Activated naive CD4-positive, alpha-beta T cell treated with anti-CD3 and anti-CD28 coated beads, Interleukin-2, amount 50 U/mL, for 16 hours (primary cell): ENCODE measurements around the gene PSD4.

ENCODE experiments used
- DNase-seq: peaks from one replicate; pipeline ENCODE4 v3.0.0-alpha.2; 2020

The PSD4 gene

DNA sequence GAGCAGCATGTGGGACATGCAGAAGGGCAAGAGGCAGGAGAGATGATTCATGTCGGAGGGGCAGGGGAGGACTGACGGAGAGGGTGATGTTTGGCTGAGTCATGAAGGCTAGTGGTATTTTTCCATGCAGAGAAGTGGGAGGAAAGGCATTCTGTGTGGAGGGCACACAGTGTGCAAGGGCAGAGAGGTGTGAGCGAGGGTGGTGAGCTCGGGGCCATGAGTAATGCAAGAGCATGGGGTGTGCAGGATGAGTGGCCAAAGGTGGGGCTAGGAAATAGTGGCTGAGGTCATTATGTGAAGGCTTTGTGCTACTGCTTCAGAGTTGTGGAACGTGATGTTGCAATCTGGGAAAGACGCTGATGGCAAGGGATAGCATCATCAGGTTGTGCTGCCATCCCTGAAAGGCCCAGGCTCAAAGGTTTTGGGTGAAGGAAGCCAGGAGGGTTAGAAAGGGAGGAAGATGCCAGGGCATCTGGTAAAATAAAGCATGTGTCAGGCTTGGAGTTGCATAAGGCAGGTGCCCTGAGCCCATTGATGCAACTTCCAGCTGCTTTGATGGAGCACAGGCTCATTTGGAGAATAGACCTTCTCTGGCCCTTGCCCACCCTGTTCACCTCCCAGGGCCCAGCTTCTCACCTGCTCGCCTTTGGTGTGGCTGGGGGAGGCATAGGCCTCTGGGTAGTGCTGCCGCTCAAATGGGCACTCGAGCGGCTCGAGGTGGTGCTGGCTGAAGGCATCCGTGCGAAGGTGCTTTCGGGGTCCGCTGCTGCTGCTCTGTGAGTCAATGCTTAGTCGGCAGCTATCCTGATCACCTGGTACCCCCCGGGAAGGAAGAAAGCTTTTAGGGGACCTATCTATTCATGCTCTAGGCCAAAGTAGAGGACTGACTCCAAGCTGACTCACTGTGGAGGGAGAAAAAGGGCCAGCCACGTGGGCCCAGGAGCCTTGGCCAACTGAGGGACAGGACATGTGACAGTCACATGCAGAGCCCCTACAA is 67.4 kb downstream of the PSD4 start:
- DNase-seq, result peak; percentile 23

DNA sequence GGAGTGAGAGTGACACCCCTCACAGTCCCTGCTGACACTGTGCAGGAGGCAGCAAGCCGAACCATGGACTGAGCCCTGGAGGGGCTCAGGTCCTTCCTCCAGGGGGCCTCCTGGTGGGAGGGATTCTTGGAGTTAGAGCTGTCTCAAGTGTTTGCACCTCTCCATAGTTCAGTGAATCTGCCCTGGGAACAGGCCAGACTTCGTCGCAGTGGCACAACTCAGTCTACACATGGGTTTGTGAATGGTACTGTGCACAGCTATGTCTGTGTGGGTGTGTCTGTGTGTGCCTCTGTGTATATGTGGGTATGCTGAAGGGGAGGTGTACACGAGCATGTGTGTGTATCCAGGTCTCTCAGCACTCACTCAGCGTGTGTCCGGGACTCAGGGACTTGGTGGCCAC is 68.6 kb downstream of the PSD4 start:
- DNase-seq, result no peak

DNA sequence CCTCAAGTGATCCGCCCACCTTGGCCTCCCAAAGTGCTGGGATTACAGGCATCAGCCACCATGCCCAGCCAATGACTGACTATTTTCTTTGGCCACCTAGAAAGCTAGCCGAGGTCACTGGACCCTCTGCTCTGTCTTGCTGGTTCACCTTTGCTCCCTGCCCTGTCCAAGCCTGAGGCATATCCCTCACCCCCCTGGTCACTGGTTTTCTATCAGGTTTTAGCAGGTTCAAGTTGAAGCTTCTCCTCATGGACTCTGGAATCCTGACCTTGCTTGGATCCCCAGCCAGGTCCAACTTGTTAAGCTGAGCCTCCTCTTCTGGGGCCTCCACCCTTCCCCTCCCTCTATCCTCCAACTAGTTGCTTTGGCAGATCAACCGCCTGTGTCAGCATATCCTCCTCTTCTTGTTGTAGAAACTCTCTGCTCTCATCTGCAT is 71.5 kb downstream of the PSD4 start:
- DNase-seq, result no peak

DNA sequence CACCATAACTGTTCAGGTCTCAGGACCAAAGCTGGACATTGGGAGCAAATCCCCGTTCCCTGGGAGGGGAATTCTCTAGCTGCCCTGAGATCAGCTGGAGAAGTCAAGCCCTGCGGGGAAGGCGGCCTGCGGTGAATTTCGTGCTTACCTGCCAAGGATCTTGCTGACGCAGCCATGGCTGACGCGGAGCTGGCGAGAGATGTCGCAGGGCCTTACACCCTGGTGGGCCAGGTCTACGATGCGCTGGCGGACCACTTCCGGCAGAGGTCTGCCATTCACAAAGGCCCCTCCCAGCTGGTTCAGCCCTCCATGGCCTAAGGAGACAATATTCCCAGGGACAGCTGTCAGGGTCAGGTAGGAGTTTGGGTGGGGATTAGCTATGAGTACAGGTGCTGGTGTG is 72.8 kb downstream of the PSD4 start:
- DNase-seq, result no peak

GRCh38 chr2:113248997-113249770 is 75.4 kb downstream of the PSD4 start:
- peak; percentile 74 for DNase-seq

DNA sequence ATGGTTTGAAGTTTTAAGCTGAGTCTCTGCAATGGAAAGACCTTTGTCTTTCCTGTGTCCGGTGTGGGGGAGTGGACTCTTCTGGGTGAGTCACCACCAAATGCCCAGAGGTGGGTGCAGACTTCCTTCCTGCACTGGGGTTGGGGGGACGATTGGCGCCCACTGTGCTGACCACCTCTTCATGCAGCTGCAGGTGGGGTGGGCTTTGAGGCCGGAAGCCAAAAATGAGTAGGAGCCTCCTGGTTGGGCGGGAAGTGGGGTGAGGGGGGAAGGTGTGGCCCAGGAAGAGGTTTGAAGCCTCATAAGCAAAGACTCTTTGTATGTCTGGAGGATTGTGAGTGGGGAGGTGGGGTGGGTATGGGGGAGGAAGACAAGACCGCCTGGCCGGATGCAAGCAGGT is 77.3 kb downstream of the PSD4 start:
- no peak for DNase-seq

DNA sequence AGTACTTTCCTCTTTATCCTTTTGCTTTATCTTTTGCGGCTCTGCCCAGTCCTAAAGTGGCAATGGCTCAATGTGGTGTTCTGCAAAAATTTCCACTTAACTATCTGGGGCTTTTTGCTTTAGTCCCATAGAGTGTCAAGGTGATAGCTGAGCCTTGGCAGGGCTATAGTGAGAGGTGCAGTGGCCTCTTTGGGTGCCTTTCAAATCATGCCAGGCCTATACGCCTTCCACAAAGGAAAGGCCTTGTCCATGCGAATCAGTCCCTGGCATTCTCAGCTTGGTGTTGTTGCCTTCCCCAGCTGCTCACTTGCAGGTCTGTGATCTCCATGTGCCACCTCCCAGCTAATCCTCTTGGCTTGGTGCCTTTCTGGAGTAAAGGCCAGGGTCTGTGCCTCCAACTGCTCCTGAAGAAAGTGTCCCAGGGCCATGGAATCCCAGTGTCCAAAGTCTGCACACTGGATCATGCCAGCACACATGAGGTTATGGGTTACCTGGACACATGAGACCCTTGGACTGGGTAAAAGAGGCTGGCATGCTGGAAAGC is 78.3 kb downstream of the PSD4 start:
- no peak for DNase-seq

- DNase-seq, result no peak
These were observed 79.7 kb downstream of the PSD4 start for GRCh38 chr2:113253453-113253852.

GRCh38 chr2:113255140-113256070 is 81.6 kb downstream of the PSD4 start:
- DNase-seq, result no peak

GRCh38 chr2:113257516-113258264 is 83.9 kb downstream of the PSD4 start:
- no peak for DNase-seq

DNA sequence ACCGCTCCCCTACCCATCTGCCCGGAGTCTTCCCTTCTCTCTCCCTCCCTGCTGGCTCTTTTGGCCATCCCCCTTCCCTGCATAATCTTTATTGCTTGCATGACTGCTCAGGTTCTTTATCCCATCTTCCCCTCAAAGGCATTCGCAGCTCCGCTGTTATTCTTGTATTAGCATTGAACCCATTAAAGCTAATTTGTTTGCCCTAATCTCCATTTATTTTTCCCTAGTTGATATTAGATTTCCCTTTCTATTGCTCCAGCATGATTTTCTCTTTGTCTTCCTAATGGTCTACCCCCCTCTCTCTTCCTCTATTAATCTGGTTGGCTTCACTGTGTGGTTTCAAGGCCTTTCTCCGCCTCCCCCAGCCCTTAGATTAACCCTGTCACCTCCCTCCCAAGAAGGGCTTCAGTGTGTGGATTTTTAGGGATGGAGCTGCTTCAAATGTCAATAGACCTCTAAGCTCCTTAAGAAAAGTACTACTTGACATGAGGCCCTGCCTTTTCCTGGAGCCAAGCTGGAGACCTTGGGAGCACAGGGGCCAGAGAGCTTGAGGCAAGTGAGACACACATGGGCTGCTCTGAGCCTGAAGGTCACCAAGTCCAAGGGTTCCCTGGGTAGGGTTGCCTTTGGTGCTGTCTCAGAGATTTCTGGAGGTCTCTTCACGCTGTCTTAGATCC is 84.8 kb downstream of the PSD4 start:
- DNase-seq, result no peak
